ENCODE results near the gene GALNT11.
A peak's percentile ranks its signal among the peaks of the same experiment; 100 is the strongest.
"Not testable (repeated sequence)": the region's sequence is repeated elsewhere in the genome, so short reads cannot be mapped to it uniquely, and the experiment has no call there.

GALNT11 gene

DNA sequence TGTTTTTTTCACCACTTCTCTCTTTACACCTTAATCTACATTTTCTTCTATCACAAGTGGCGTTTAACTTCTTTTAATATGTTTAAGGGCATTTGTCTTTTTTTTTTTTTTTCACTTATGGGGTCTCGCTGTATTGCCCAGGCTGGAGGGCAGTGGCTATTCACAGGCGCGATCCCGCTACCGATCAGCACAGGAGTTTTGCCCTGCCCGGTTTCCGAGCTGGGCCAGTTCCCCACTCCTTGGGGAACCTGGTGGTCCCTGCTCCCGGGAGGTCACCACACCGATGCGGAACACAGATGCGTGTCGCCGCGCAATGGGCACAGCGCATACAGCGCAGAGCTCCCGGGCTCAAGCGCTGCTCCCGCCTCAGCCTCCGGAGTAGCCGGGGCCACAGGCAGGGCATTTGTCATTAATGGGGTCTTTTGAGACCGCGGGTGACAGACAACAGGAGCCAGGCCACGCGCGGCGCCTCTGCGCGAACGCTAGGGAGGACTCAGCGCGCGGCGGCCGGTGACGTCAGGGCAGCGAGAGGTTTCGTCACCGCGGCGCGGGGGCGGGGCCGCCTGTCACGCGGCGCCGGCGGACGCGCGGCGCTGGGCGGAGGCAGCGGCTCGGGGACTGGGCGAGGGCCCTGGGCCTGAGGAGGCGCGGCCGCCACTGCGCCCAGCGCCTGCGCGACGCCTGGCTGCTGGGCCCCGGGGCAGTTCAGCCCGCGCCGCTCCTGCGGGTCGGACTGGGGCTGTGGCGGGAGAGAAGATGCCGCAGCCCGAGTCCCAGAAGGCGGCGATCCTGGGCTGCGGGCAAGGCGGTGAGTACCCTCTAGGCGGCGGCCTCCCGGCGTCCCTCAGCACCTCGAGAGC, at the start of gene GALNT11:
Gene GALNT11 (plus strand): TSS at position 598 of the 860 bp plus-strand sequence. CDS start 68,554 bp downstream, outside the sequence.
- DNase-seq (ENCODE audit: low spot score) = peak; percentile 83

DNA sequence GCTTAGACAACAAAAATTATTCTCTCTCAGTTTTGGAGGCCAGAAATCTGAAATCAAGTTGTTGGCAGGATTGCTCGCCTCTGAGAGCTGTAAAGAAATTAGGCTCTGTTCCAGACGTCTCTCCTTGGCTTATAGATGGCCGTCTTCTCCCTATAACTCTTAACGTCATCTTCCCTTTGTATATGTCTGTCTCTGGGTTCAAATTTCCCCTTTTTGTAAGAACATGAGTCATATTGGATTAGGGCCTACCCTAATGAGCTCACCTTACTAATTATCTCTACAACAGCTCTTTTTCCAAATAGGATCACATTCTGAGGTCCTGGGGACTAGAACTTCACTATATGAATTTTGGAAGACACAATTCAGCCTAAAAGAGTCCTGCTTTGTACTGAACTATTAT, 46.9 kb upstream of the GALNT11 start:
- DNase-seq (ENCODE audit: low spot score) = no peak

DNA sequence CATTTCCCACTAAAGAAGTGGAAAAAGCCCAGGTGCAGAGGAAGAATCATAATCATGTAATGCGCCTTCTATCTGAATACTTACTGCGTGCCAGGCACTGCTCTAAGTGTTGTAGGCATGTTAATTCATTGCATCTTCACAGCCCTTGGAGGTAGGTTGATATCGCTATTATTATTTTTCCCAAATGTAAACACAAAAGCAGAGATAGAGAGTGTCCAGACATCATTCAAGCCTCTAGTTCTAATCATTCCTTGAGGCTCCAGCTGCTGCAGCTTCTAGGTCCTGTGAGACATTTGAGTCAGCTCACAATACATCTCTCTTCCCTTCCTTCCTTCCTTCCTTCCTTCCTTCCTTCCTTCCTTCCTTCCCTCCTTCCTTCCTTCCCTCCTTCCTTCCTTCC, 44.3 kb upstream of the GALNT11 start:
- DNase-seq (ENCODE audit: low spot score) = no peak

DNA sequence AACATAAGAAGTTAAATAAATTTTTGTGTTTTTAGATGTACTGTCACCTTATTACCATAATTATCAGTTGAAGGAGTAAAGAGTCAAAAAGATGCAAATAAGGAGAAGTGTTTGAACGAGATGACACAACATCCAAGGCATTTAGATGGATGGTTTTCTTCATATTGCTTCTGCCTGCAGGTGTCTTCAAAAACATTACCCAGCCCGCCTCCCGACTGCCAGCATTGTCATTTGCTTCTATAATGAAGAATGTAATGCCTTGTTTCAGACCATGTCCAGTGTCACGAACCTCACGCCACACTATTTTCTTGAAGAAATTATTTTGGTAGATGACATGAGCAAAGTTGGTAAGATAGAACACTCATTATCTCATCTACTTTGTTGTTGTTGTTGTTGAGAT, 42.7 kb upstream of the GALNT11 start:
- no peak for DNase-seq (ENCODE audit: low spot score)

DNA sequence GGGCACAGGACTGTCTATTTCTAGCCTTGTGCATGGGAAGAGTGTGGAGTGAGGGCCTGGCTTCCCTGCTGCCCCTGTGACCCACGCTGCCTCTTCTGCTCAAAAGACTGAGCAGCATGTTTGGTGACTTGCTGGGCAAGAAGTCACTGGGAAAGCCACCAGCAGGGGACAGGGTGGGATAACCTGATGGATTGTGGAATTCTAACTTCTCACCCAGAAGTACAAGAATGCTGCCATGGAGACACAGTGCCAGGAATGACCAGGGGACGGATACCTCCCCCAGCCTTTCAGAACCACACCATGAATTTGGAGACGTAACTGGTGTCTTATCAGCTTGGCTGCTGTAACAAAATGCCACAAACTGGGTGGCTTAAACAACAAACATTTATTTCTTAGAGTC, 40.9 kb upstream of the GALNT11 start:
- no peak for DNase-seq (ENCODE audit: low spot score)

DNA sequence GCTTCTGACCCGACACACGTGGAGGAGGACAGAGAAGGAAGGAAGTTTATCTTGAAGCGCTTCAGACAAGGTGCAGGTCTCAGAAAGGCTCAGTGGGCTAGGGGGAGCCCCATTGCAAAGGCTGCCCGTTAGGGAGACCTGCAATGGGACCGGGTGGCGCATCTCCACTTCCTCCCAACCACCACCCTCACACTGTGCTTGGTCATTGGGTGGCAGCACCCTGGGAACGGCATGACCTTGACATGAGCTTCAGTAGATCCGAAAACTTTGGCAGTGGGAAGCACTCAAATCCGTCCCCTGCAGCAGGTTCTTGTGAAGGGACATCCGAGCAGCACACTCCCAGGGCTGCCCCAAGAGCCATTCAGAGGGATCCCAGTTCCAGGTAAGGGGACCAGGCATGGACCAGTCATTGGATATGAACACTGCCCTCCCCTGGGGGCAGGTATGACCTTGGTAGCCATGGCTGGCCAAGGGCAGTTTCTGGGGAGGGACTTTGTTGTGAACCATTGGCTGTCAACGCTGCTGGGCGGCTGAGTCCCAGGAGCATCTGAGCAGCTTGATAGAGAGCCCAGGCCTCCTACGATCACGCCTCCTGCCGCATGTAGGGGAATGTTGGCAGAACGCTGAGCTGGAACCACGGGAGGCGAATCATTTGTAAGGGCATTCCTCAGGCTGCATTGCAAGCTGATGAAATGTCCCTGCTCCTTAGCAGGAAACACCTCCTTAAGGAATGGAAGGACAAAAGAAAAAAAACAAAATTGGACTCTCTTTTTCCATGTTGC, 37.5 kb upstream of the GALNT11 start:
- DNase-seq (ENCODE audit: low spot score) = no peak

DNA sequence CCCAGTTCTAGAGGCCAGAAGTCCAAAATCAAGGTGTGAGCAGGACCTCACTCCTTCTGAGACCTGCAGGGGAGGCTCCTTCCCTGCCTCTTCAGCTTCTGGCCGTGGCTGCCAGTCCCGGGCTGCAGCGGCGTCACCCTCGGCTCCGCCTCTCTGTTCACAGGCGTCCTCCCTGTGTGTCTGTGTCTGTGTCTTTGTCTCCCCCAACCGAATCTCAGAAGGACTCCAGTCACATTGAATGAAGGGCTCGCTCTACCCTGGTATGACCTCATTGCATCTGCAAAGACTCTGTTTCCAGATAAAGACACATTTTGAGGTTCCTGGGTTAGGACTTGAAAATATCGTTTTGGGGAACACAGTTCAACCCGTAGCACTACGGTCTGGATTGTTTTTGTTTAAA, 33.1 kb upstream of the GALNT11 start:
- DNase-seq (ENCODE audit: low spot score) = peak; percentile 35

DNA sequence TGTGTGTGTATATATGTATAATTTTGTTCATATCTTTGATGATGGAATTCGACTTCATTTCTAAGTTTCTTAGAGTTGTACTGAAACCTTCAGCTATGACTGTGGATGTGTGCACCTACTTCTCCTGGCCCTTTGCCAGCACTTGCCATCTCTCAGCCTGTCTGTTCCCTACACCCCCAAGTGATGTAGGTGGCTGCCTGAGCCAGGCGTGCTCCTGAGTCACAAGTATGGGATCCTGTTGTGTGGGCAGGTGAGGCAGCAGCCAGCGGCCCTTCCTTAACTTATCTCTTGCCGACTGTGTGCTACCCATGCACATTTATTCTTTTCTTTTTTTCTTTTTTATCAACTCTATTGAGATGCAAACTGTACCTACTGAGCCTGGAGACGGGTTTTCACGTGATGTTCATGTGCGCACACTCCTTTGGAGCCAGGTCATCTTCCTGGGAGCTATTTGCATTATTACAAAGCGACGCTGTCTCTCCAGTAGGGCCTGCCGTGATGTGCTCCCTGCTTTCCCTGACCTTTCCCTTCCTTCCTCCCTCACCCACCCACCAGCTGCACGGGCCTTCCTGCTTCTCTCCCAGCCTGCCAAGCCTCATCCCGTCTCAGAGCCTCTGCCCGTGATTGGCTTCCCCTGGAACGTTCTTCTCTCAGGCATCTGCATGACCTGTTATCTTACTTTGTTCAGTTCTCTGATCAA, 31.3 kb upstream of the GALNT11 start:
- DNase-seq (ENCODE audit: low spot score) = no peak

DNA sequence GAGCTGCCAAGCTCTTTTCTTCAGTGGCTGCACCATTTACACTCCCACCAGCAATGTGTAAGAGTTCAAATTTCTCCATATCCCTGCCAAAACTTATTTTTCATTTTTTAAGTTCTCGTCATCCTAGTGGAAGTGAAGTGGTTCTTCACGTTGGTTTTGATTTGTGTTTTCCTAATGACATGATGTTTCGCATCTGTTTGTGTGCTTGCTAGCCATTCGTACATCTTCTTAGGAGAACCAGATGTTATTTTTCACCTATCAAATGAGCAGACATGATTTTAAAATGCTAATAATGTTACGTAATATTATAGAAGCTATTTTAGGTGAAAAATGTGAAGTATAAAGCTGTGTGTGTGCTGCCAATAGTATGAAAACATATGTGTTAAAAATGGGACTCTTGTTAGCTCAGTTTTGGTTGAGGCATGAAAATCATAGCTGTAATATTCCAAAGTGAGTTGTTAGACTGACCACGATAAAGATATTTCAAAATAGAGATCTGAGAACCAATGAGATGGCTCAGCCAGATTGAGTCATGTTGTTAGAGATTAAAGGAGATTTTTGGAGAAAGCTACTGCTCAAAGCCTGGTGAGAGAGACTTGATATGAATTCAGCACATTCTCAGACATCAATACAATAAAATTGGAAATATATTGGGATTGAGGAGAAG, 25.9 kb upstream of the GALNT11 start:
- no peak for DNase-seq (ENCODE audit: low spot score)

DNA sequence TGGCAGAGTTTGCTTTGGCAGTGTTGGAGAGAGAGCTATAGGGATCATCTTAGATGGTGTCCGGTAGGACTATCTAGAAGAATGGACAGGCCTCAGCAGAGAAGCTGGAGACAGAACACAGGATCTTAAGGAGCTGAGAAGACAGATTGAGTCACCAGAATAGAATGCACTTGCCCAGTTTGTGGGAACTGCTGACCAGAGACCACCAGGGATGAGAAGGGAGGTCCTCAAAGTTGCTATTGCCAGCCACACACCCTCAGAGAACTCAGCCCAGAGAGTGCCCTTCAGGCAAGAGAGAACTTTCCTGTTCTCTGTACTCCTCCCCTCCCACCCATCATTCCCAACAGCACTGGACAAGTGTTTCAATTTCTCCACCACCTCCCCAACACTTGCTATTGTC, 25.3 kb upstream of the GALNT11 start:
- DNase-seq (ENCODE audit: low spot score) = no peak

DNA sequence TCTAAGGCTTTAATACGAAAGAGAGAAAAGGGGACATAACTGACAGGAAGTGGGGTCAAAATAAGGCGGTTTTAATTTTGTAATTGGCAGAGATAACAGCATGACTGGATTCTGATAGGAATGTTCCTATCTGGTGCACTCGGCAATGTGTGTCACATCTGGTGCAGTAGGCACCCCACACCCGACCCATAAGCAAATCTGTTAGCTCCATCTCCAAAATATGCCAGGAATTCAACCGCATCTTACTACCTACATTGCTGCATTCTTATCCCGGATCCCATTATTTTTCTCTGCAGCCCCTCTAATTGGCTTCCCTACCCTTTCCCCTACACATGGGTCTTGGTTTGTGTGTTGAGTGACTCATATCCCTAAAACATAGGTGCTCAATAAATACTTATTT, 19.1 kb upstream of the GALNT11 start:
- DNase-seq (ENCODE audit: low spot score) = no peak

DNA sequence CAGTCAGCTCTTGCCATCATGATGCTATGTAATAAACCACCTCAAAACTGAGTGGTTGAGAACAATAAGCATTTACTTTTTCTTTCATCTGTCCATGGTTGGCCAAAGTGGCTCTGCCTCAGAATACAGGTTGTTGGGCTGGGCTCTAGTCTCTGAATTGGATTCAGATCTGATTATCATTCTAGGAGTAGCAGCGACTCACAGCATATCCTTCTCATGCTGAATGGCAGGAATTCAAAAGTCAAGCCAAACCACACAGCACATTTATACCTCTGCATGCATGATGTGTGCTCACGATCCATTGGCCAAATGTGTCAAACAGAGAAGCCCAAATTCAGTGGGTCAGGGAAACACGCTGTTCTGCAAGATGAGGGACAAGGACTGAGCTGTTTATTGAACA, 13.6 kb upstream of the GALNT11 start:
- no peak for DNase-seq (ENCODE audit: low spot score)

DNA sequence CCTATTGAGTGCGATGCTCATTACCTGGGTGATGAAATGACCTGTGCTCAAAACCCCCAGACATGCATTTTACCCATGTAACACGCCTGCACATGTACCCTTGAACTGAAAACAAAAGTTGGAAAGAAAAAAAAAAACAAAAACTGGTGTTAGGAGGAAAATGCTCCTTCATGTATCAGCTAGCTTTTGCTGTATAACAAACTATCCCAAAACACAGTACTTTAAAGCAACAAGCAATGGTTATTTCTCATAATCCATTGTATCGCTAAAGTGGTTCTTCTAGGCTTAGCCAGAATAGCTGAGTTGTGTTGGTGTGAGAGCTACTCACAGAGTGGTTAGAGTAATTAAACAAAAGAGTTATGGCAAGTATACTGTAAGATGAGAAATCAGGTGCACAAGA, 12.2 kb upstream of the GALNT11 start:
- DNase-seq (ENCODE audit: low spot score) = no peak

DNA sequence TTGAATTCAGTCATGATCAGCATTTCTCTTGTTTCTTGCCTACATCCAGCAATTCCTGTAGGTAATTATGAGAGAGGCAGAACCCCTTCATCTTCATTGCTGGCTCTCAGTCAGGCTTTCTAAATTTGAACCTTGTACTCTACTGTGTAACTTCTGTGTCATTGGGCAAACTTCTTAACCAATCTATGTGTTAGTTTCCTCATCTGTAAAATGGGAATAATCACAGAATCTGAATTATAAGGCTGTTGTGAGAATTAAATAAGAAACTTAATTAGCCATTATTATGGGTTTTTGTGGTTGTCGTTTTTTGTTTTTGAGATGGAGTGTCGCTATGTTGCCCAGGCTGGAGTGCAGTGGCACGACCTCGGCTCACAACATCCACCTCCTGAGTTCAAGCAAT, 11.5 kb upstream of the GALNT11 start:
- DNase-seq (ENCODE audit: low spot score) = no peak

DNA sequence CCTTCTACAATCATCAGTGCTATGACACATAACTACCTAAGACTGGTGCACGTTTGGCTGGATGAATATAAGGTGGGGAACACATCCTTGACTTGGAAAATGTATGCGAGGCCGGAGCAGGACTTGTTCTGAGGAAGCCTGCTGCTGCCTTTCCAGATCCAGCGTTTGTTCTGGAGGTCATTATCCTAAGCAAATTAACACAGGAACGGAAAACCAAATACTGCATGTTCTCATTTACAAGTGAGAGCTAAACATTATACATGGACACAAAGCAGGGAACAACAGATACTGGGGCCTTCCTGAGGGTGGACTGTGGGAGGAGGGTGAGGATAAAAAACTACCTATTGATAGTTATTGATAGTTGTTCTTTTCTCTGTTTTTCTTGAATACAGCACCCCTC, 10.8 kb upstream of the GALNT11 start:
- no peak for DNase-seq (ENCODE audit: low spot score)

DNA sequence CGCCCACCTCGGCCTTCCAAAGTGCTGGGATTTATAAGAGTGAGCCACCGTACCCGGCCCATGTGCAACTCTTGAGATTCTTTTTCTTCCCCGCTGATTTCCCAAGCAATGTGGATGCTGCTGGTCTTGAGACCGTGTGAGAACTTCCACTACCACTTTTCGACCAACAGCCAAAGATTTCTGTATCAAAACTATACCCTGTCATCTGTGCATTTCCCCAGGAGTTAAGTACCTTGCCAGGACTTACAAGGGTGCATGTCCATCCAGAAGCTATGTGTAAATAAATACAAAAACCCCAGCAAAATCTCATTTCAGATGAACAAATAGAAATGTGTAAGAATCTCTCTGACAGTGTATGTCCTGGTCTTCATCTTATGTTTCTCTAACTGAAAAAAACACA, 9.9 kb upstream of the GALNT11 start:
- no peak for DNase-seq (ENCODE audit: low spot score)

DNA sequence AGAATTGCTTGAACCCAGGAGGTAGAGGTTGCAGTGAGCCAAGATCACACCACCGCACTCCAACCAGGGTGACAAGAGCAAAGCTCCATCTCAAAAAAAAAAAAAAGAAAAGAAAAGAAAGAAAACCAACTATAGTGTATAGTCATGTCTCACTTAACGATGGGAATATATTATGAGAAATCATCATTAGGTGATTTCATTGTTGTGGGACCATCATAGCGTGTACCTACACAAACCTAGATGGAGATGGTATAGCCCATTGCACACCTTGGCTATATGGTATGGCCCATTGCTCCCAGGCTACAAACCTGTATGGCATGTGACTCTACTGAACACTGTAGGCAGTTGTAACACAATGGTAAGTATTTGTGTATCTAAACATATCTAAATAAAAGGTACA, 8.5 kb upstream of the GALNT11 start:
- no peak for DNase-seq (ENCODE audit: low spot score)

DNA sequence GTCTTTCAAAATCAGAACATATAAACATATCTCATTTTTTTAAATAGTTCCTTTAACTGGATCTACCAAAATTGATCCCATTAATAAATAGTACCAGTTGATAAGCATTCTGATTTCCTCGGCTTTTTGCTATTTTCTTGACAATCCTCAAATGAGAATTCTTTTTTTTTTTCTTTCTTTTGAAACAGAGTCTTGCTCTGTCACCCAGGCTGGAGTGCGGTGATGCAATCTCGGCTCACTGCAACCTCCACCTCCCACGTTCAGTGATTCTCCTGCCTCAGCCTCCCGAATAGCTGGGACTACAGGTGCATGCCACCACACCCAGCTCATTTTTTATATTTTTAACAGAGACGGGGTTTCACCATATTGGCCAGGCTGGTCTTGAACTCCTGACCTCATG, 7.8 kb upstream of the GALNT11 start:
- not testable (repeated sequence) for DNase-seq (ENCODE audit: low spot score)

DNA sequence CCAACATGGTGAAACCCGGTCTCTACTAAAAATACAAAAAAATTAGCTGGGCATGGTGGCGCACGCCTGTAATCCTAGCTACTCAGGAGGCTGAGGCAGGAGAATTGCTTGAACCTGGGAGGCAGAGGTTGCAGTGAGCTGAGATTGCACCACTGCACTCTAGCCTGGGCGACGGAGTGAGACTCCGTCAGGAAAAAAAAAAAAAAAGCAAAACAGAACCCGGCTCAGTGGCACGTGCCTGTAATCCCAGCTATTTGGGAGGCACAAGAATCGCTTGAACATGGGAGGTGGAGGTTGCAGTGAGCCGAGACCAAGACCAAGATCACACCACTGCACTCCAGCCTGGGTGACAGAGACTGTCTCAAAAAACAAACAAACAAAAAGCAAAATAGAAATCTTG, 3.7 kb upstream of the GALNT11 start:
- DNase-seq (ENCODE audit: low spot score) = not testable (repeated sequence)

DNA sequence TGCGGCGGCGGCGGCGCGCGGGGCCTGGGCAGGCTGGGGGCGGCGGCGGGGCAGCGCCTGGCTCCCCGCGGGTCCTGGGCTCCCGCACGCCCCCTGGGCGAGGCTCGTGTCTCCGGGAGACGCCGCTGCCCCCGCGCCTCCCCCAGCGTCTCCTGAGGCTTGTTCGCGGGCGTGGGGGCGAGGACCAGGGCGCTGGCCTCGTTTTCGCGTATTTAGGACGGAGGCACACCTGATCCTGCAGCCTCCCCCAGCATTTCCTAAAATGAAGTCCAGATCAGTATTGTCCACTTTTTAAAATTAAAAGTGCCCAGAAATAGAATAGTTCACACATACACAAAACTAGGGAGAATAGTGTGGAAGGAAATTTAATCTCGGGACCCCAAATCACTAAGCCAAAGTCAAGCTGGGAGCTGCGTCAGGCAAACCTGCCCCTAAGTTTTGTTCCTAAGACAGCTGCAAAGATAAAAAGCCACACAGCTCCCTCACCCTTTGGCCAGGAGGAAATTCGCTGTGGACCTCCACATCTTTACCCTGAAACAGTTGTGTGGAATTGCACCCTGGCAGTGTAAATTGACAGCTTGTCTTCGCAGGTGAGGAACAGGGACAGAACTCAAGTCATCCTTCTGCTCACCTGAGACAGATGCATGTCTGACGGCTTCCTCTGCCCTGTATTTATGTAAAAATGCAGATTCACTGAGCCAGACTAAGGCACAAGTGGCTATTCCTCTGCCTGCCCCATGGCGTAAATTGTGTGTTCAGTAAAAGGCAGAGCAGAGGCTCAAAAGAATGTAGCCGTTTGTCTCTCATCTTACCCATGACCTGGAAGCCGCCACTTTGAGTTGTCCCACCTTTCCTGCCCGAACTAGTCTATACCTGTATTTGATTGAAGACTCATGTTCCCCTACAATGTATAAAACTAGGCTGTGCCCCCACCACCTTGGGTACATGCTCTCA, 740 bp downstream of the GALNT11 start:
- DNase-seq (ENCODE audit: low spot score) = no peak
